Endodermal cell (in vitro differentiated cells): ENCODE data around the gene CFL1. TPM values are rescaled to one million over a fixed set of nuclear protein-coding genes. Genes with fewer than 3 reads are reported as not detected.

Experiments
- DNase-seq: peaks from one replicate; pipeline ENCODE4 v3.0.0-alpha.2; 2017
- H3K27ac ChIP-seq: 2 replicates; pipeline ENCODE4 v1.5.1; 2013; ENCODE audit warnings: mild to moderate bottlenecking, low read depth, low read length, moderate library complexity
- H3K27me3 ChIP-seq: 2 replicates; pipeline ENCODE4 v1.6.1; 2013; ENCODE audit warnings: mild to moderate bottlenecking, low read length, moderate library complexity; ENCODE audit not compliant: insufficient read depth, control insufficient read depth, poor library complexity, severe bottlenecking
- H3K36me3 ChIP-seq: 2 replicates; pipeline ENCODE4 v1.7.0; 2013; ENCODE audit warnings: mild to moderate bottlenecking, low read length, moderate library complexity; ENCODE audit not compliant: control insufficient read depth, insufficient read depth
- H3K4me1 ChIP-seq: one replicate; pipeline ENCODE4 v1.7.0; 2013; ENCODE audit warnings: low read length; ENCODE audit not compliant: control insufficient read depth, insufficient read depth
- H3K4me3 ChIP-seq: 2 replicates; pipeline ENCODE4 v1.5.1; 2013; ENCODE audit warnings: mild to moderate bottlenecking, low read length, moderate library complexity
- H3K9ac ChIP-seq: 2 replicates; pipeline ENCODE4 v1.6.1; 2013; ENCODE audit warnings: mild to moderate bottlenecking, low read length, moderate library complexity; ENCODE audit not compliant: poor library complexity, severe bottlenecking; ENCODE audit errors: extremely low read depth
- H3K9me3 ChIP-seq: 2 replicates; pipeline ENCODE4 v1.6.1; 2013; ENCODE audit warnings: mild to moderate bottlenecking, low read length, moderate library complexity; ENCODE audit not compliant: control insufficient read depth
- H3K27ac Mint-ChIP-seq: 2 replicates; pipeline ENCODE4 v1.8.0; 2020; ENCODE audit warnings: mixed read lengths
- H3K27me3 Mint-ChIP-seq: 2 replicates; pipeline ENCODE4 v1.8.0; 2021; ENCODE audit warnings: mild to moderate bottlenecking, mixed read lengths; ENCODE audit not compliant: insufficient read depth
- H3K36me3 Mint-ChIP-seq: 2 replicates; pipeline ENCODE4 v1.8.0; 2020; ENCODE audit warnings: low read depth, mixed read lengths
- H3K4me1 Mint-ChIP-seq: 2 replicates; pipeline ENCODE4 v1.8.0; 2020; ENCODE audit warnings: mixed read lengths
- H3K4me3 Mint-ChIP-seq: 2 replicates; pipeline ENCODE4 v1.8.0; 2020; ENCODE audit warnings: mild to moderate bottlenecking, moderate library complexity, mixed read lengths
- H3K9me3 Mint-ChIP-seq: 2 replicates; pipeline ENCODE4 v1.8.0; 2020; ENCODE audit warnings: mild to moderate bottlenecking, mixed read lengths
- CTCF ChIP-seq: fragments of 200-600 bp; sonication (generic); conservative IDR thresholded peaks from 2 replicates; pipeline ENCODE4 v1.5.0; 2021; ENCODE audit warnings: antibody characterized with exemption, mild to moderate bottlenecking
- WGBS, 2 experiments: methylation state at CpG; one replicate each; pipeline versions ENCODE4 v1.1.5 to v1.1.7; 2013; ENCODE audit warnings: missing lambda C conversion rate in 2 of 2, mixed read lengths in 1 of 2; ENCODE audit not compliant: insufficient coverage in 1 of 2, insufficient read length in 1 of 2; 5-methylcytosine and 5-hydroxymethylcytosine counted together
- total RNA-seq, 2 donors: library from RNA; stranded (reverse); fragmentation: NEBNext Ultra II Directional in 1 of 2; extraction: Animal tissue kit (Norgen Biotek cat#: 25700) in 1 of 2; gene quantifications; 2 replicates in 1 of 2; 3 replicates in 1 of 2; pipeline ENCODE4 v1.2.1, GENCODE V29; 2021

Gene CFL1
- total RNA-seq, 2 donors from 2014 or later, result 1,218 to 1,284 TPM

- Histone ChIP-seq H3K9me3 (no peaks in the 10 kb centered on the region), H3K27me3 (peaks cover 8% of the 10 kb centered on the region), H3K27ac (no peak overlapping the region), H3K4me1 (no peaks in the 10 kb centered on the region), H3K4me3 (no peak overlapping the region), H3K9ac (no peak overlapping the region), H3K36me3 (no peaks in the 10 kb centered on the region)
- Mint-ChIP-seq H3K4me1 (peaks cover 3% of the 10 kb centered on the region), H3K27me3 (peaks cover 38% of the 10 kb centered on the region), H3K4me3 (no peak overlapping the region), H3K36me3 (no peaks in the 10 kb centered on the region), H3K9me3 (no peaks in the 10 kb centered on the region), H3K27ac (no peak overlapping the region)
- WGBS, 2 experiments, result 86 to 91% methylated on average over 6 of the region's 6 CpGs
- TF ChIP-seq CTCF, result no peak
- DNase-seq, result no peak
These were observed 51.0 kb downstream of the CFL1 start for GRCh38 chr11:65806979-65807378.

Other genes starting within 250 kb of the CFL1 start
- gene MAP3K11, start 244.0 kb downstream of the CFL1 start, total RNA-seq, result 10 to 100 TPM; 62.8 to 65.0 TPM
- gene PCNX3, start 242.4 kb downstream of the CFL1 start, total RNA-seq, result 10 to 100 TPM; 48.1 to 57.3 TPM
- gene SIPA1, start 220.1 kb downstream of the CFL1 start, total RNA-seq, result 10 to 100 TPM; 39.9 to 46.8 TPM
- gene RELA, start 195.3 kb downstream of the CFL1 start, total RNA-seq, result 10 to 100 TPM; 40.2 to 41.1 TPM
- 10 to 100 TPM; 48.5 to 48.8 TPM for gene KAT5, start 145.9 kb downstream of the CFL1 start, total RNA-seq
- 10 to 100 TPM; 41.6 to 47.9 TPM for gene RNASEH2C, start 137.4 kb downstream of the CFL1 start, total RNA-seq
- 10 to 100 TPM; 17.8 to 29.9 TPM for gene AP5B1, start 77.2 kb downstream of the CFL1 start, total RNA-seq
- 1 to 10 TPM; 3.4 to 5.5 TPM for gene OVOL1, start 71.1 kb downstream of the CFL1 start, total RNA-seq
- 1 to 10 TPM; 1.5 to 4.3 TPM for gene SNX32, start 24.2 kb downstream of the CFL1 start, total RNA-seq
- gene MUS81, start 2.3 kb upstream of the CFL1 start, total RNA-seq, result 10 to 100 TPM; 51.0 to 64.5 TPM
- gene EFEMP2, start 14.6 kb upstream of the CFL1 start, total RNA-seq, result 10 to 100 TPM; 84.5 to 99.6 TPM
- not detected for gene CTSW, start 21.7 kb upstream of the CFL1 start, total RNA-seq
- 10 to 100 TPM; 81.0 to 92.0 TPM for gene FIBP, start 30.3 kb upstream of the CFL1 start, total RNA-seq
- gene CCDC85B, start 32.5 kb upstream of the CFL1 start, total RNA-seq, result 10 to 100 TPM; 18.2 to 23.9 TPM
- gene FOSL1, start 42.2 kb upstream of the CFL1 start, total RNA-seq, result 1 to 10 TPM in 1 of 2 donors, not detected in 1; 1.8 TPM
- 10 to 100 TPM; 26.0 to 29.1 TPM for gene C11orf68, start 60.9 kb upstream of the CFL1 start, total RNA-seq
- 100 to 1,000 TPM in 1 of 2 donors, 10 to 100 TPM in 1; 83.8 to 103 TPM for gene DRAP1, start 61.2 kb upstream of the CFL1 start, total RNA-seq
- gene TSGA10IP, start 87.3 kb upstream of the CFL1 start, total RNA-seq, result 1 to 10 TPM in 1 of 2 donors, under 1 TPM in 1; 0.97 to 5.6 TPM
- 10 to 100 TPM; 50.6 to 52.0 TPM for gene SART1, start 103.6 kb upstream of the CFL1 start, total RNA-seq
- gene EIF1AD, start 144.0 kb upstream of the CFL1 start, total RNA-seq, result 10 to 100 TPM; 37.4 to 40.1 TPM
- gene BANF1, start 144.3 kb upstream of the CFL1 start, total RNA-seq, result 100 to 1,000 TPM; 348 to 409 TPM
- gene CST6, start 153.8 kb upstream of the CFL1 start, total RNA-seq, result 1 to 10 TPM; 2.1 to 4.2 TPM
- gene CATSPER1, start 168.3 kb upstream of the CFL1 start, total RNA-seq, result not detected
- gene GAL3ST3, start 191.0 kb upstream of the CFL1 start, total RNA-seq, result 10 to 100 TPM in 1 of 2 donors, 1 to 10 TPM in 1; 7.4 to 11.2 TPM
- gene SF3B2, start 194.2 kb upstream of the CFL1 start, total RNA-seq, result 100 to 1,000 TPM; 209 to 254 TPM
- 10 to 100 TPM; 67.0 to 67.1 TPM for gene PACS1, start 212.1 kb upstream of the CFL1 start, total RNA-seq